CD4-positive, alpha-beta T cell treated with Interleukin-21 for 1 hour (primary cell): ENCODE results near the gene ANKDD1A.

Source experiments
- DNase-seq: peaks from one replicate; pipeline ENCODE4 v3.0.0-alpha.2; 2020

The ANKDD1A gene

DNA sequence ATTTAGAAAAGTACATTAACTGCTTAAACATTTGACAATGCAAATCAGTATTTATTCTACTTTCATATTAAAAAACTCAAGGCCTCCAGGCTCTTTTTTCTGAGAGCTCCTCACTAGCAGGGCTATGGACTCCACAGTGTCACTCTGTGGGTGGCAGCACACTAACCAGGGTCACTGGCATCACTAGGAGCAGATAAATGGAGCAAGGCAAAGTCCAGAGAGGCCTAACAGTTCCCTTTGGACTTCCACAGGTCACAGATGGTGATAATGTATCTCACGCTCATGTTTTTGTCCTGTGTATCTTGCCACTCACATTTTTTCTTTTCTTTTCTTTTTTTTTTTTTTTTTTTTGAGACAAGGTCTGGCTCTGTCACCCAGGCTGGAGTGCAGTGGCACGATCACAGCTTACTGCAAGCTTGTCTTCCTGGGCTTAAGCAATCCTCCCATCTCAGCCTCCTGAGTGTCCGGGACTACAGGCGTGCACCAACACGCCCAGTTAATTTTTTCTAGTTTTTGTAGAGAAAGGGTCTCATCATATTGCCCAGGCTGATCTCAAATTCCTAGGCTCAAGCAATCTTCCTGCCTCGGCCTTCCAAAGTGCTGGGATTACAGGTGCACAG lies 70.2 kb downstream of the ANKDD1A start:
- no peak for DNase-seq

DNA sequence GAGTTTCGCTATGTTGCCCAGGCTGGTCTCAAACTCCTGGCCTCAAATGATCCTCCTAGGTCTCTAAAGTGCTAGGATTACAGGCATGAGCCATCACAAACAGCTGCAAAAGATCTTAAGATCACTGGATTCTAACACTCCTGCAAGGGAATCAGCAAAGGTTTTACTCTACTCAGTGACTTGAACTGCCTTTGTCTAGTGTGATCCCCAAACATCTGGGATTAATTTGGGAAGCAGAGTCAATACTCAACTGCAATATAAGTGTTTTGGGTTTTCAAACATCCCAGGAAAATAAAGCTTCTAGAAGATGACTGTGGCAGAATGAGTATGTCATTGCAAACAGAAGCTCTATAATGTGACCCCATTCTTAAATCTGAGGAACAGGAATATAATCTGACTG lies 70.8 kb downstream of the ANKDD1A start:
- DNase-seq: no peak

DNA sequence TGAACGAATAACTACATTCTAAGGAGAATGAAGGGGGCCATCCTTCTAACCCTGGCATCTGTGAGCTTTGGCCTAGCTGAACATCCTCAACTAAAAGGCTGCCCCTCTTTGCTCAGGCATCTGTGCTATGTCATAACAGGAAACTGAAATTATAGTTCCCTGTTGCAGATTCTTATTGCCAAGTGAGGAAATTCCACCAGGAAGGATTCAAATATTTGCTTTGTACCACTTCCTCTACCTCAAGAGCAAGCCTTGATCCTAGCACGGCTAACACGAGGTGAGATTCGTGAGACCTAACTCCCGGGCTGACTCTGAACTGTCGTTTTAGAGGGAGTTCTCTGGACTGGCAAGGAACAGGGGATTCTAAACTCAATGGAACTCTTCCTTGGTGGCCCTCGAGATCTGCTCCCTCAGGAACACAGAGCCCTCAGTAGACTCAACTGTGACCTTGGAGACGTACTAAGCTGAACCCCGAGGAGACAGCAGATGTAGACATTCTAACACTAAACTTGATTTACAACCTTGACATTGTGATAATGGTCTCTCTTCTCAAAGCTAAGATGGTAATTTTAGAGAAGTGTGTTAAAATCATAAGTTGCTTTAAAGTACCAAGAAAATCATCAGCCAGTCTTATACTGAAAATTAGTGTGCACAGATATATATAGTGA lies 73.8 kb downstream of the ANKDD1A start:
- DNase-seq: peak; percentile 5

DNA sequence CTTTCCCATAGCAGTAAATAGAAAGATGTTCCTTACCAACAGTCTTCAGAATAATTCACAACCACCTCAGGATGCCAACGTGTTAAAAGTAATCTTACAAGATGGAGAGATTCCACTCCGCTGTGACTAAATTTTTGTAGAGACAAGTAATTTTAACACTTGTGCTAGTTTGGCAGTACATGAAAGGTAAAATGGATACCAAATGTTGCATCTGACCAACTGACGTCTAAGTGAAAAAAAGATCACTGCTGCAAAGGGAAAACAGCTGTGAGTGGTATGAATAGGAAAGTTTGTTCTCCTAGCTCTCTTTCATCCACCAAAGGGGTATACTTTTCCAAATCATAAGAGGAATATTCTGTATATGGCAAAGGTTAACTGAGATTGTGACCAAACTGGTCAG lies 75.4 kb downstream of the ANKDD1A start:
- no peak for DNase-seq

DNA sequence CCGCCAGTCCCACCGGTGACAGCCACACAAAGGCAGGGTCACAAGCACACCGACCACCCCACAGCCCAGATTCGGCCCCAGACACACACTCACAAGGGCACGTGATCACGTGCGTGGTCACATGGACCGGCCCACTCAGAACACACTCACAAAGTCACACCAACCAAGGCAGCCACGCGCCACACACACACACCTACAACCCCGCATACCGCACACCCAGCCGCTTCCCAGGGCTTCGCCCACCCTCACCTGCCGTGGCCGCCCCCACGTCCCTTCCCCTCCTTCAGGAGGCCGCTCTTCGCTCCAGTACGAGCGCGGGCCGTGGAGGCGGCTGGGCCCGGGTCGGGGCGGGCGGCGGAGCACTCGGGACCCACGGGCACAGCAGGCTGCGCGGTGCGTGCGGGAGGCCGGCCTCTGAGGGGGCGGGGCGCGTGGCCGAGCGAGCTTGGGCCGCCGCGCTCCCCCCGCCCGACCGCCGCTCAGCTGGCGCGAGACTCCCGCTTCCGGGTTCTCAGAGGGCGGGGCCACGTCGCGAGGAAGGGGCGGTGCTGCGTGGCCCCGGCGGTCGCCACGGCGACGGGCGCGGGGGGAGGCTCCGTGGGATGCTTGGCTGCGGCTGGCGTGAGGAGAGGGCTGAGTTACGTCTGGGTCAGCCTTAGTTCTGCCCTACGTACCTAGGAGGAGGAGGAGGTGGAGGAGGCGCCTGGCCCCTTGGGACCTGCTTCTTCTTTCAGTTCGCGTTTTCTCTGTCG lies 77.9 kb downstream of the ANKDD1A start, which contains the start of gene SPG21:
Gene SPG21 (minus strand): TSS at position 499 of the 752 bp plus-strand sequence. CDS start 6,345 bp downstream, outside the sequence.
- DNase-seq: peak; percentile 93

DNA sequence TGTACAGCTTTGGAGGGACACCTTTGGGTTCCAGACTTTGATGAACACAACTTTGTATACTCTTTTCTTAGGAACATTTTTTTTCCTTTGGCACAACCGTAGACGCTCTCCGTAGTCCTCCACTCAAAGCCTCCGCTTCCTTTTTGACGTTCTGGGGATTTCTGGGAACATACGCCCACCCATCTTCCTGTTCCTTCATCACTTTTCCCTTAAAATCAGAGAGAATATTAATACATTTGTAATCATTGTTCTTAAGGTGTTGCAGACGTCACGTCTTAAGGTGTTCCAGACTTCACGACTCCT lies 78.4 kb downstream of the ANKDD1A start:
- no peak for DNase-seq

DNA sequence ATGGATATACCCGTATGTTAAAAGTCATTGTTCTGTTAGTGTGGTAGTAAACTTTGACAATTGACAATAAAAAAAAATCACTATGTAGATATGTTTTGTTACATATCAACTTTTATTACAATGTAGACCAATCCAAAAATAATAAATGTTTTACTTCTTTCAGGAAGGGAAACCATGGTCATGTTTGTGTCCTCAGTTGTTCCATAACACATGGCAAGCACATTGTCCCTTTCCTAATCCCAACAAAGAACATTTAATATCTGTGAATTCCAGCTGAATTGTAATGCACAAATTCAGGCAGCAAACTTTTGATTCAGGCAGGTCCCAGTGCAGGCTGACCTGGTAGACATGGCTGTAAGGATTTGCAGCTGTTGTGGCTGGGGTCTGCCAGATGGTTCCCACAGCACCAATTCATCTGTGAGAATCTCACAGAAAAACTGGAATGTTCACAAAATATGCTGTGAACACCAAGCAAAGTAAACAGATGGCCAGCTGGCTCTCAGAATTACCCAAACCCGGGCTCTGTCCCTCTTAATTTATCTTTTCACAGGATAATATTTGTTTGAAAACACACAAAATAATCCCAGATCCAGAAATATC lies 79.9 kb downstream of the ANKDD1A start:
- no peak for DNase-seq

DNA sequence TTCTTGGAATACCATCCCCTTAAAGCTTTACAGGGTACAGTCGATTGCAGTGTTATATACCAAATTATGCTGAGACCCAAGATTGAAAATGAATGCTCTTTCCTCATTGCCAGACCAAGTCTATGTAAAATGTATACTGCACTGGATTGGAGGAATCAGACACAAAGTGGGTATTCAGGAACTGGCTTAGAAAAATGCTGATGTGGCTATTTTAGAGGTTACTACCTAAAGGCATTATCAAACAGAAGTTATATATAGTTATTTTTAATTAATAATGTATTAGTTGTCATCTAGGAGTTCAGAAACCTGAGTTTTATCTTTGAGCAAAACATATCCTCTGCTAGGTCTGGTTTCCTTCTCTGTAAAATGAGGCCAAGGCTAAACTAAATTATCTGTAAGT lies 81.6 kb downstream of the ANKDD1A start:
- no peak for DNase-seq

DNA sequence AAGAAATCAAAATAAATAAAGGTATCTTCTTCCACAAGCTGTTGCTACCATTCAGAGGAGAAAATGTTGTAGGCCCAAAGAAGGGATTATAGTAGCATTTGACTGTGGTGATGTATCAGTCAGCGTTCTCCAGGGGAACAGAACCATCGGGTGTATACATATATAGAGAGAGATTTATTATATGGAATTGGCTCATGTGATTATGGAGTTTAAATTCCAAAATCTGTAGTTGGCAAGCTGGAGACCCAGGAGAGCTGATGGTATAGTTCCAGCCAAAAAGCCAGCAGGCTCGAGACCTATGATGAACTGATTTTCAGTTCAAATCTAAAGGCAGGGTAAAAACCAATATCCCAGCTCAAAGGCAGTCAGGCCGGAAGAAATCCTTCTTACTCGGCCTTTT lies 85.4 kb downstream of the ANKDD1A start:
- DNase-seq: no peak

DNA sequence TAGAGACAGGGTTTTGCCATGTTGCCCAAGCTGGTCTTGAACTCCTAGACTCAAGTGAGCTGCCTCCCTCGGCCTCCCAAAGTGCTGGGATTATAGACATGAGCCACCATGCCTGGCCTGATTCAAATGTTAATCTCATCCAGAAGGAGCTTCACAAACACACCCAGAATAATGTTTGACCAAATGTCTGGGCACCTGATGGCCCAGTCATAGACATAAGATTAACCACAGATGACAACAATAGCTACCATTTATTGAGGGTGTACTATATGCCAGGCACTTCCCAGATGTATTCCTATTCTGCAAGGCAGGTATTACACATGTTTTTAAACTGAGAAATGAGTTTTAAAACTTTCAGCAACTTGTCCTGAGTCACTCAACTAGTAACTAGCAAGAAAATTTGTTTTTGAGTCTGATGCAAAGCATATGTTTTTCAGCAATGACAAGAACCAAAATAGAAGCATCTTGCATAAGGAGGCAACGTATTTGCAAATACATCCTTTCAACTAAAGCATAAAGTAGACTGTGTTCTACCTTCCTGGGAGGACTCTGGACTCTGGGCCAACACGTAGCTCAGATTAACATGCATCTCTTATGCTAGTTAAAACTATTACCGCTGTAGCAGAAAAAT lies 86.2 kb downstream of the ANKDD1A start:
- no peak for DNase-seq

DNA sequence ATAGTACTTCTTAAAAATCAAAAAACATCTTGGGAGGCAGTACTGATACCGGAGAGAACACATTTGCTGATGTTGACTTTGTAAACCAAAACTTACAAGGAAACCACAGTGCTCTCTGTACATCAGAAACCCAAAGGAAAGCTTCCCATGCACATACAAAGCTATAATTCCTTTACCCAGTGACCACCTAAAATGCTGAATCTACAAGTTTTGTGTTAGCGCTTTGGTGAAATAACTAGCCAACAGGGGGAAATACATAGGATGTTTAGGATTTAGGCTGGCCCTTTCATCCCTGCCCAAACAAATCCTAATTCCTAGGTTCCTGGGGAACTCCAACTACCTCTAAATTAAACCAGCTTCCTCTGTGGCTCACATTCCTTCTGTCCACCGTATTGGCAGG lies 93.3 kb downstream of the ANKDD1A start:
- DNase-seq: no peak

DNA sequence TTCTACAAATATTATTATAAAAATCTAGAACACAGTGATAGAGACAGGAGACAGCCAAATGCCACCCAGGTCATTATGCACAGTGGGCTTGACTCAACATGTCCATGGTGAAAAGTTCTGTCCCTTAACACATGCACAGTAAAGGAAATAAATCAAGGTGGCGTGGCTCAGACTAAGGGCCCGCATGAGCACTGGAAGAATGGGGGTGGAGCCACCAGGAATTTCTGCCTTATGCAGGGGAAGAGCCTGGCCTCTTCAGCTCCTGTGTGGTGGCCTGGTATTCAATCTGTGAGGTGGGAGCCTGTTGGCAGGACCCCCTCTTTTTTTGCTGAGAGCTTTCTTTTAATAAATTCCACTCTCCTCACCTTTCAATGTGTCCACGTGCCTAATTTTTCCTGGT lies 95.2 kb downstream of the ANKDD1A start:
- DNase-seq: no peak
